Mesodermal cell (in vitro differentiated cells): ENCODE results near the gene C15orf62. TPM values are rescaled to one million over a fixed set of nuclear protein-coding genes. Genes with fewer than 3 reads are reported as not detected.

ENCODE experiments used
- H3K27ac ChIP-seq: 2 replicates; pipeline ENCODE4 v1.7.0; 2013; ENCODE audit warnings: mild to moderate bottlenecking, low read depth, low read length, moderate library complexity; ENCODE audit not compliant: severe bottlenecking
- H3K36me3 ChIP-seq: 2 replicates; pipeline ENCODE4 v1.7.1; 2013; ENCODE audit warnings: mild to moderate bottlenecking, low read length, moderate library complexity; ENCODE audit not compliant: control insufficient read depth, insufficient read depth
- H3K4me1 ChIP-seq: one replicate; pipeline ENCODE4 v1.7.1; 2013; ENCODE audit warnings: mild to moderate bottlenecking, low read length; ENCODE audit not compliant: insufficient read depth, control insufficient read depth, poor library complexity, severe bottlenecking
- H3K4me3 ChIP-seq: 2 replicates; pipeline ENCODE4 v1.7.0; 2013; ENCODE audit warnings: low read length, control low read depth, mild to moderate bottlenecking; ENCODE audit not compliant: insufficient read depth, poor library complexity, severe bottlenecking; ENCODE audit errors: extremely low read depth
- H3K9me3 ChIP-seq: 2 replicates; pipeline ENCODE4 v1.7.1; 2013; ENCODE audit warnings: mild to moderate bottlenecking, low read length, moderate library complexity; ENCODE audit not compliant: control insufficient read depth
- WGBS, 2 experiments: methylation state at CpG; one replicate each; pipeline ENCODE4 v1.1.5; 2013; ENCODE audit warnings: missing lambda C conversion rate in 2 of 2; ENCODE audit not compliant: insufficient coverage in 2 of 2; 5-methylcytosine and 5-hydroxymethylcytosine counted together
- polyA plus RNA-seq, 2 experiments: library from polyadenylated mRNA; stranded (reverse); fragments of 50-300 nt; gene quantifications; one replicate each; pipeline ENCODE4 v1.2.3, GENCODE V29; 2013

C15orf62 gene
- 0.48 TPM for polyA plus RNA-seq (2013, experiment 1 of 2)
- 0.35 TPM for polyA plus RNA-seq (2013, experiment 2 of 2)

GRCh38 chr15:40769274-40770146, at the start of gene C15orf62:
Gene C15orf62, plus strand, starts transcription at chr15:40769980. Its CDS starts 516 bp downstream, at chr15:40770496.
- H3K4me3 ChIP-seq, result no peak within 1 kb of the TSS
- no peak within 1 kb of the TSS for H3K27ac ChIP-seq
- WGBS, 2 experiments, result 89 to 92% methylated on average over 18 to 22 of the region's 28 CpGs
- no peaks in the 10 kb centered on the region for H3K9me3 ChIP-seq
- H3K36me3 ChIP-seq, result peaks cover 28% of the 10 kb centered on the region
- peaks cover 40% of the 10 kb centered on the region for H3K4me1 ChIP-seq

- no peaks in the 10 kb centered on the region for H3K9me3 ChIP-seq
- H3K4me3 ChIP-seq, result no peak overlapping the region
- H3K27ac ChIP-seq, result no peak overlapping the region
- peaks cover 54% of the 10 kb centered on the region for H3K36me3 ChIP-seq
- 100% methylated on average over 1 of the region's 1 CpG; no CpG with 5 or more reads in 1 of the 2 experiments for WGBS, 2 experiments
- H3K4me1 ChIP-seq, result no peaks in the 10 kb centered on the region
Measured at GRCh38 chr15:40721701-40722100, 48.1 kb upstream of the C15orf62 start.

- 96 to 100% methylated on average over 1 to 3 of the region's 4 CpGs for WGBS, 2 experiments
- H3K27ac ChIP-seq, result no peak overlapping the region
- no peaks in the 10 kb centered on the region for H3K4me1 ChIP-seq
- no peaks in the 10 kb centered on the region for H3K9me3 ChIP-seq
- H3K4me3 ChIP-seq, result no peak overlapping the region
- H3K36me3 ChIP-seq, result peaks cover 52% of the 10 kb centered on the region
Measured at GRCh38 chr15:40722354-40722753, 47.4 kb upstream of the C15orf62 start.

- Histone ChIP-seq H3K4me1 (no peaks in the 10 kb centered on the region), H3K36me3 (peaks cover 52% of the 10 kb centered on the region), H3K9me3 (no peaks in the 10 kb centered on the region), H3K4me3 (no peak overlapping the region), H3K27ac (no peak overlapping the region)
- no CpG with 5 or more reads among the region's 2 CpGs for whole genome bisulfite sequencing, 2 experiments
Measured at GRCh38 chr15:40722934-40723333, 46.8 kb upstream of the C15orf62 start.

GRCh38 chr15:40723919-40724318, 45.9 kb upstream of the C15orf62 start:
- no CpG with 5 or more reads among the region's 2 CpGs for WGBS, 2 experiments
- Histone ChIP-seq H3K9me3 (no peaks in the 10 kb centered on the region), H3K4me1 (no peaks in the 10 kb centered on the region), H3K36me3 (peaks cover 55% of the 10 kb centered on the region), H3K27ac (no peak overlapping the region), H3K4me3 (no peak overlapping the region)

GRCh38 chr15:40731034-40731433, 38.7 kb upstream of the C15orf62 start:
- WGBS, 2 experiments, result 89 to 95% methylated on average over 2 to 3 of the region's 3 CpGs
- H3K4me1 ChIP-seq, result peaks cover 7% of the 10 kb centered on the region
- peak overlapping the region; percentile 0 for H3K27ac ChIP-seq
- peaks cover 81% of the 10 kb centered on the region for H3K36me3 ChIP-seq
- H3K9me3 ChIP-seq, result no peaks in the 10 kb centered on the region
- H3K4me3 ChIP-seq, result no peak overlapping the region

GRCh38 chr15:40736575-40736974, 33.2 kb upstream of the C15orf62 start:
- H3K9me3 ChIP-seq, result no peaks in the 10 kb centered on the region
- H3K27ac ChIP-seq, result no peak overlapping the region
- H3K4me1 ChIP-seq, result no peaks in the 10 kb centered on the region
- peaks cover 88% of the 10 kb centered on the region for H3K36me3 ChIP-seq
- 82 to 97% methylated on average over 2 to 4 of the region's 4 CpGs for WGBS, 2 experiments
- H3K4me3 ChIP-seq, result no peak overlapping the region

- H3K4me3 ChIP-seq, result no peak overlapping the region
- 93 to 100% methylated on average over 3 of the region's 3 CpGs for WGBS, 2 experiments
- H3K27ac ChIP-seq, result no peak overlapping the region
- no peaks in the 10 kb centered on the region for H3K4me1 ChIP-seq
- peaks cover 88% of the 10 kb centered on the region for H3K36me3 ChIP-seq
- H3K9me3 ChIP-seq, result no peaks in the 10 kb centered on the region
Measured at GRCh38 chr15:40737048-40737447, 32.7 kb upstream of the C15orf62 start.

GRCh38 chr15:40739047-40739446, 30.7 kb upstream of the C15orf62 start:
- Histone ChIP-seq H3K9me3 (no peaks in the 10 kb centered on the region), H3K36me3 (peaks cover 90% of the 10 kb centered on the region), H3K4me1 (no peaks in the 10 kb centered on the region), H3K4me3 (no peak overlapping the region), H3K27ac (no peak overlapping the region)
- WGBS, 2 experiments, result 42% methylated on average over 2 of the region's 2 CpGs; no CpG with 5 or more reads in 1 of the 2 experiments

- no peaks in the 10 kb centered on the region for H3K4me1 ChIP-seq
- no peaks in the 10 kb centered on the region for H3K9me3 ChIP-seq
- no CpG with 5 or more reads among the region's 2 CpGs for WGBS, 2 experiments
- H3K36me3 ChIP-seq, result peaks cover 89% of the 10 kb centered on the region
- H3K27ac ChIP-seq, result no peak overlapping the region
- H3K4me3 ChIP-seq, result no peak overlapping the region
Measured at GRCh38 chr15:40739854-40740253, 29.9 kb upstream of the C15orf62 start.

- H3K4me3 ChIP-seq, result no peak overlapping the region
- H3K27ac ChIP-seq, result no peak overlapping the region
- H3K36me3 ChIP-seq, result peaks cover 66% of the 10 kb centered on the region
- peaks cover 4% of the 10 kb centered on the region for H3K4me1 ChIP-seq
- 83% methylated on average over 1 of the region's 2 CpGs; no CpG with 5 or more reads in 1 of the 2 experiments for WGBS, 2 experiments
- H3K9me3 ChIP-seq, result no peaks in the 10 kb centered on the region
Measured at GRCh38 chr15:40743485-40743901, 26.3 kb upstream of the C15orf62 start.
